GM21786 (cell line): Measurements from ENCODE around the gene ISCA2.

Experiments used
- ATAC-seq: cut with Tn5 transposase; IDR thresholded peaks from one replicate; pipeline ENCODE4 v1.9.1; 2021; ENCODE audit not compliant: unreplicated experiment

The ISCA2 gene

DNA sequence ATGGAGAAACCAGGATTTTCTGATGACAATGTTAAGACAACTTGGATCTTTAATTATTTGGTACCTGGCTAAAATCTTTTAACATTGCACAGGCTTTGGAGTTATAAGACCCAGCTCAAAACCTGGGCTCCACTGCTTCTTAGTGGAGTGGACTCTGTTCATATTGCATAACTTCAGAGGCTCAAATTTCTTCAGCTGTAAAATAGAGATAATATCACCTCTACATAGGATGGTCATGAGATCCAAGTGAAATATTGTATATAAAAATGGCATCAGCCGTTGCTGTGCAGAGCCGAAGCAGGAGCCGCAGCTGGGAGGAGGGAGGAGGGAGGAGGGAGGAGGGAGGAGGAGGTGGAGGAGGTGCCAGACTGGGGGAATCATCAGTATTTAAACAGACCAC lies 11.0 kb upstream of the ISCA2 start:
- ATAC-seq = no peak

DNA sequence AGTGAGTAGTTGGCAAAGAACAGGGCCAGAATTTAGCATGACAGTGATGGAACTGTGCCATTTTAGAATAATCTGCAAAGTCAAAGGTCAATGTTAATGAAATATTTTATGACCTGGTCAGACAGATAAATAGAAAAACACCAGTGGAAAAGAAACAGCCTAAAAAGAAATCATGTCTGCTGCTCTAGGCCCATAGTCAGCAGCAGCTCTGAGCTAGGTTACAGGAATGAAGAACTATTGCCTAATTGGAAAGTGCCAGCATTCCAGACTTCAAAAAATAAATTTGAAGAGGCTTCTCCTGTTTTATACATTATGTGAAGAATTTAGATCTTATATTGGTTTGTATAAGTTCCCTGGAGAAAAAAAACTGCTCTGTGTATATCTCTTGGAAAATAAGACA lies 10.2 kb upstream of the ISCA2 start:
- no peak for ATAC-seq

DNA sequence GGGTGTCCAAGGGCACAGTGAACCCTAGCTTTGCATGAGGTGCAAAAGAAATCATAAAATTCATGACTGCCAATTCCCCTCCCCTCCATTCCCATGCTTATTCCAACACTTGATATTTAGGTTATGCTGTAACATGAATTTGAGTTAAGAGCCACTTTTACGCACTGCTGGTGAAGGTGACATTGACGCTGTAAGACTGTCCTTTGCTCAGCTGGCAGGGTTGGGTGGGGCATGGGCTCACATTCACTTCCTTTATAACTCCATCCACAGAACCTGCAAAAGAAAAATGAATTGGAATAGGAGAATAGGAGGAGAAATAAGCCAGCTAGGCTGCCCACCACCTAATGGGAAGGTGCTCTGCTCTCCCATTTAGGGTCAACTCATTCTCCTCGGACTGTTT lies 7.4 kb upstream of the ISCA2 start:
- no peak for ATAC-seq

DNA sequence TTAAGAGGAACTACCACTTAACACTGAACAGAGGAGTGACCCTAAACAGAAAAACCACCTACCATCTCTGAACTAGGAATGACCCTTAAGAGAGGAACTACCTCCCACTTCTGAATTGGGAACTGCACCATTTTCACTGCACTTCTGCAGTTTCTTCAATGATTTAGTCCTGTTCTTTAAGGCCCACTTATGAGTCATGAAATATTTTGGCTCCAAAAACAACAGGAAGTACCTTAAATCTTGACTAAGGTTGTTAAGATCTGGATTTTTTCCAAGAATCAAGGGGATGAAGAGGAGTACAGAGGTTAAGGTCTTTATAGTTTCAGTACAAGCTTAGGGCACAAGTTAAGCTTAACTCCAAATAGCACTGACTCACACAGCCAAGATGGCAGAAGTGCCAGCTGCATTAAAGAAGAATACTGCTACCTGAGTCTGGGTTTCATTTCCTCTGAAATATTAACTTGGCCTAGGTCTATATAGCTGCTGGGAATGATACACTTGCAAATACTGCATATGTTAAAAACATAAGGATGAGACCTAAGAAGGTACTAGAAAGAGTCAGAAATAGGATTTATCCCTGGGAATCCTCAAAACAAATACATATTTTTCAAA lies 4.7 kb upstream of the ISCA2 start:
- no peak for ATAC-seq

- ATAC-seq = no peak
These were observed 3.1 kb upstream of the ISCA2 start for GRCh38 chr14:74490486-74490885.

GRCh38 chr14:74491956-74492775 lies 1.4 kb upstream of the ISCA2 start:
- ATAC-seq = no peak

- peak; percentile 2 for ATAC-seq
These were observed 706 bp upstream of the ISCA2 start, which contains the start of gene NPC2 for GRCh38 chr14:74492776-74493342. TSS of gene NPC2 (minus strand) at chr14:74493305. CDS start at chr14:74493274, 31 bp downstream.

DNA sequence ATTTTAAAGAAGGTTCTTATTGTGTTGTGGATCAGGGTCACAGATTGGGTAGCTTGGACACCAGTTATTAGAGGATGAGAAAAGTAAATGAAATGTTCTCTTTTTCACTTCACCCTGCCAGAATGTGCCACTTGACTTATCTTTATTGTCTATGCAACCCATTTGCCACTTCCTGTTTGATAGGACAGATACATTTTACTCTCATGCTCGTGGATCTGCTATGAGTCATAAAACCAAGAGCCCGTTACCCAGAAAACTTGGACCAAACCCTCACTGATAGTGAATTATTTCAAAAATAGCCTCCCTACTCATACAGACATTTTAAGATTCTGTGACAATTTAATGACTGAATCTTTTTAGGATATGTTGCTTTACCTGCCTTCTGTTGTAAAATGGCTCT lies 1.8 kb downstream of the ISCA2 start:
- no peak for ATAC-seq

- ATAC-seq = no peak
These were observed 7.0 kb downstream of the ISCA2 start for GRCh38 chr14:74500417-74501134.

- ATAC-seq = no peak
These were observed 7.6 kb downstream of the ISCA2 start for GRCh38 chr14:74501135-74501614.

DNA sequence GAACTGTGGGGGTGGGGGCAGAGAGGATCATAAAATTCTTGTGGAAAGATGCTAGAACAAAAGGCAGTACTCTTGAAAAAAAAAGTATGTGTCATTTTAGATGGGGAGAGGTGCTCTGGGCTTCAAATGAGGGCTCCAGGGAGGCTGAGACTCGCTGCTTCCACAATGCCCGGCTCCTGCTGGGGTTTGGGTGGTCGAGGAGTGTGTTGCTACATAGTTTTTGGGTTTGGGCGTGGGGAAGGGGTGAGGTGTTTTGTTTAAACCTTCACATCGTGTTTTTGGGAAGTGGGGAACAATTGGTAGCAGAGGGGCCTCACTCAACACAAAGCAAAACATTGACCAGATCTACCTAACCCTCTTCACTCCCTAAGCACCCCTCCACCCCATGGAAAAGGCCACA lies 8.1 kb downstream of the ISCA2 start:
- ATAC-seq = no peak

DNA sequence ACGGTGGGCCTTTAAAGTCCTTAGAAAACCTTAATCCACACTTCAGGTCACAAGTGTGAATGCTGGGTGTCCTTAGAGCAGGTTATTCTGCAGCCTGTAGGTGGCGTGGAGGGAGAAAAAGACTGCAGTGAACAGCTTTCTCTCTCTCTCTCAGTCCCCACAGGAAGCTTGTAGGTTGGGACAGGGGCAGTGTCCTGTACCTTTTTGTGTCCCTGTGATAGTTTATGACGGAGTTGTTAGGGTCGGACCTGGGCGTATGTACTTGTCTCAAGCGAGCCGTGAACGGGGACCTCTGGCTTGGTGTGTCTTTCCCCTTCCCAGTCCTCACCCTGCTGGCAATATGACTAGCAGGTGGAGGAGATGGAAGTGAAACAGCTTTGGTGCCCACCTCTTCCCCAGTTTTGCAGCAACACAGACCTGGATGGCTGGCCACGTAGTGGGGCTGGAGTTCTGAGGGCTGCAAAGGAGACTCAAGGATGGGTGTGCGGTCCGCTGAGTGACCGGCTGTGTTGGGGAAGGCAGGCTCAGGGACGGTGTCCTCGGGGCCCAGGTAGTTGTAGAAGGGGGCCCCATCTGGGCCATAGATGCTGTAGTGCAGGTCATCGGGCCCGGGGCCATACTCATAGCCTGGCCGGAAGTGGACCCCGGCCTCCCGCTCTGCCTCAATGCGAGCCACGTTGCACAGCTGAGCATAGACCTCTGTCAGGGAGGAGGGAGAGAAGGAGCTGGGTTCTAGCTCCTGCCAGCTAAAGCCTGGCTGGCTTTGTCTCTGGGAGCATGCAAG lies 8.9 kb downstream of the ISCA2 start:
- no peak for ATAC-seq

DNA sequence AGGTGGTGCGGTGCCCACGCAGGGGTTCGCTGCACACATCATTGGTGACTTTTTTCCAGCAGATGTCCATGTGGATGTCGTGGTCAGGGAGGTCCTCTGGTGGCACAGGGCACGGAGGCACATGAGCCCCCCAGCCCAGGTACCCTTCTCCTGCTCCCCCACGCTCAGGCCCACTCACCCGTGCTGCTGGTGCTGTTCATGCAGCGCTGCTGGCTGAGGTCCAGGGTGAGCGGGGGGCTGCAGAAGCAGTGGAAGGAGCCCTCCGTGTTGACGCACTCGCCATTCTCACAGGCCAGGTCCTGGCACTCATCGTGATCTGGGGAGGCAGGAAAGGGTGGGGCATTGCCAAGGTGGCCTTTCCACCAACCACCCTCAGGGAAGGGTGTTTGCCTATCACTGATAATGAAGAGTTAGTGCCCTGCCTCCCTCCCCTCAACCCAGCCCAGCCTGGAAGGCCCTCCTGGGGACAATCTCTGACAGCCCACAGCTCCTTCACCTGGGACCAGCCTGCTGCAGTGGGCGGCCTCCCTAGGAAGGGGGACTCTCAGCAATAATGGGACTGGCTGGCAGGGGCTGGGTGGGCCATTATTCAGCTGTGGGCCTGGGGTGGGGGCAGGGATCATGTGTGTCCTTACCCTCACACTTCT lies 9.8 kb downstream of the ISCA2 start:
- no peak for ATAC-seq

DNA sequence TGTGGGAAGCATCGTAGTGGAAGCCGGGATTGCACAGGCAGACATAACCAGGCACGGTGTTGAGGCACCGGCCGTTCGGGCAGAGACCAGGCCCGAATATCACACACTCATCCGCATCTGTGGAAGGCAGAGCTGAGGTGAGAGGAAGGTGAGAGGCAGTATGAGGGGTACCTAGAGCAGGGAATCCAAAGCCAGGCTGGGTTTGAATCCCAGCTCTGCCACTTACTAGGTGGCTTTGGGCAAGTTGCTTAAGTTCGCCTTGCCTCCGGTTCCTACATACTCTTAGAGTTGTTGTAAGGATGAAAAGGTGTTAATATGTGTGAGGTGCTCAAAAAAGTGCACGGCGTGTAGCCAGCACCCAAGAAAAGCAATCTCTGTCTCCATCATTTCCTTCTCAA lies 10.4 kb downstream of the ISCA2 start:
- no peak for ATAC-seq

GRCh38 chr14:74504412-74504811 lies 10.8 kb downstream of the ISCA2 start:
- ATAC-seq = no peak

- no peak for ATAC-seq
These were observed 11.5 kb downstream of the ISCA2 start for GRCh38 chr14:74504874-74505720.

- no peak for ATAC-seq
These were observed 12.3 kb downstream of the ISCA2 start for GRCh38 chr14:74505831-74506230.

- no peak for ATAC-seq
These were observed 12.9 kb downstream of the ISCA2 start for GRCh38 chr14:74506411-74506851.

DNA sequence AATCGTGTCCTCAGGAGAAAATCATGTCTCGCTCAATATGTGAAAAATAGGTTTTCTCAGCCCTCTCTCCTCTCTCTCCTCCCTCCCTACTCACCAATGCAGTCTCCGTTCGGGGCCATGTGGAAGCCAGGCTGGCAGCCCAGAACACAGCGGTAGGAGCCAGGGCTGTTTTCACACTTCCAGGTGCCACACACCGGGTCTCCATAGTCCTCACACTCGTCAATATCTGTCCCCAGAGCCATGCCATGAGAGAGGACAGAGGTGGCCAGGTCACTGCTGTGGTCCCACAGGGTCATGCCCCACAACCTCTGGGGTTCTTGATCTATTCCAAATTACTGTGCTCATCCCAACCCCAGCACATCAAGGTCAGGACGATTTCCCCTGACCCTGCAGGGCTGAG lies 13.5 kb downstream of the ISCA2 start:
- no peak for ATAC-seq
